D721Med (cell line): ENCODE data around the gene IMMP2L.
"Not testable (repeated sequence)": the region's sequence is repeated elsewhere in the genome, so short reads cannot be mapped to it uniquely, and the experiment has no call there.

Experiments
- DNase-seq: peaks from one replicate; pipeline ENCODE4 v3.0.0; 2011; ENCODE audit warnings: low spot score; ENCODE audit not compliant: insufficient read length
- FAIRE-seq: peaks from 2 replicates; lab custom pipeline; 2011; peaks lifted over from hg19 to GRCh38; lab: Jason Lieb, UNC
- TF ChIP-seq, protein P1 (sequence below): IDR thresholded peaks from 2 replicates; pipeline ENCODE4 v1.5.1; 2012; ENCODE audit warnings: mild to moderate bottlenecking, control low read depth; ENCODE audit not compliant: insufficient read depth; ENCODE audit errors: missing control alignments

IMMP2L gene

DNA sequence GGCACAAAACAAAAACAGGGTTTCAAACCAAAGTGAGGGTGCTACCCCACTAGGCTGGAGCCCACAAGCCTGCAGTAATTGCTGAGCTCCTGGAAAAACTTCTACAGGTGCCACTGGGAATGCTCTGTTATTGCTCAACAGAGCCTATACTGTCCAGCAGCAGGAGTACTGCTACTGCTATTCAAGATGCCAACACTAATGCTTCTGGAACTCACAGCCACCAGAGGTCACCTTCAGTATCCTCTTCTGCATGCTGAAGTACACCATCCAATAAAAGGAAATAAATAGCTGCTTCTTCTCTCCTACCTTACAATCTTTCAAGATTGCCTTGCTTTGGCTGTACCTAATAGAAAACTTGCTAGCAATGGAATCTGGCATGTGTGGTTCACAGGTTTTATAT, 249.3 kb downstream of the IMMP2L start:
- TF ChIP-seq, protein P1, sequence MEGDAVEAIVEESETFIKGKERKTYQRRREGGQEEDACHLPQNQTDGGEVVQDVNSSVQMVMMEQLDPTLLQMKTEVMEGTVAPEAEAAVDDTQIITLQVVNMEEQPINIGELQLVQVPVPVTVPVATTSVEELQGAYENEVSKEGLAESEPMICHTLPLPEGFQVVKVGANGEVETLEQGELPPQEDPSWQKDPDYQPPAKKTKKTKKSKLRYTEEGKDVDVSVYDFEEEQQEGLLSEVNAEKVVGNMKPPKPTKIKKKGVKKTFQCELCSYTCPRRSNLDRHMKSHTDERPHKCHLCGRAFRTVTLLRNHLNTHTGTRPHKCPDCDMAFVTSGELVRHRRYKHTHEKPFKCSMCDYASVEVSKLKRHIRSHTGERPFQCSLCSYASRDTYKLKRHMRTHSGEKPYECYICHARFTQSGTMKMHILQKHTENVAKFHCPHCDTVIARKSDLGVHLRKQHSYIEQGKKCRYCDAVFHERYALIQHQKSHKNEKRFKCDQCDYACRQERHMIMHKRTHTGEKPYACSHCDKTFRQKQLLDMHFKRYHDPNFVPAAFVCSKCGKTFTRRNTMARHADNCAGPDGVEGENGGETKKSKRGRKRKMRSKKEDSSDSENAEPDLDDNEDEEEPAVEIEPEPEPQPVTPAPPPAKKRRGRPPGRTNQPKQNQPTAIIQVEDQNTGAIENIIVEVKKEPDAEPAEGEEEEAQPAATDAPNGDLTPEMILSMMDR: no peak
- FAIRE-seq (no peak), DNase-seq (no peak)

DNA sequence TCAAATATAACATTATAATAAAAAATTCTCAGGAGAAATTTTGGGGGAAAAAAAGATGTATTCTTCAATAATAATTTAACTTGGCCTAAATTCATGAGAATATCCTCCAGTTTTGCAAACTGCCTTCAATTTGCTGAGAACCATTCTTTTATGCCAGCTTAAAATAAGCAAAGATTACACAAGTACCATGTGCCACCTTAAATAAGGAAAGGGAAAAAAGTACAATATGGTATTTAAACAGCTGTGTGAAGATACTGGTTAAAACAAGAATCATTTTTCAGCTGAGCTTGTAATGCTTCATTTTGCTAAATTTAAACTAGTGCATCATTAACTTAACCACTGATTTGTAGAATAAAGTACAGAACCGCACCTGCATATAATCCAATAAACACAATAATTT, 253.6 kb downstream of the IMMP2L start:
- FAIRE-seq: peak; percentile 56
- TF ChIP-seq, protein P1: no peak
- no peak for DNase-seq

DNA sequence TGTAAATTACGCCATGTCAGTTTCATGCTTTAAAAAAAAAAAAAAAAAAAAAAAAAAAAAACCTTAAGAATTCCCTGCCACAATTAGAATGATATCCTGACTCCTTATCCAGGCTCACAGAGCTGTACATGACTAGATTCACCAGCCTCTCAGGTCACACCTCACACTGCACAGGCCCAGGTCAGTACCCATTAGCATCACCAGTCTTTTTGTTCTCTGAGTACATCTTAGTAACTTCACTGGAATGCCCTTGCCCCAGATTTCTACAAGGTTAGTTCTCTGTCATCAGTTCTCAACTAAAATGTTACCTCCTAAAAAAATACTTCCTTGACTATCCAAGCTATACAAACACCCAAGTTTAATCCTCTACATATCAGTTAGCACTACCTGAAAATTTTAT, 260.4 kb downstream of the IMMP2L start:
- FAIRE-seq: no peak
- DNase-seq: no peak
- TF ChIP-seq, protein P1: no peak

DNA sequence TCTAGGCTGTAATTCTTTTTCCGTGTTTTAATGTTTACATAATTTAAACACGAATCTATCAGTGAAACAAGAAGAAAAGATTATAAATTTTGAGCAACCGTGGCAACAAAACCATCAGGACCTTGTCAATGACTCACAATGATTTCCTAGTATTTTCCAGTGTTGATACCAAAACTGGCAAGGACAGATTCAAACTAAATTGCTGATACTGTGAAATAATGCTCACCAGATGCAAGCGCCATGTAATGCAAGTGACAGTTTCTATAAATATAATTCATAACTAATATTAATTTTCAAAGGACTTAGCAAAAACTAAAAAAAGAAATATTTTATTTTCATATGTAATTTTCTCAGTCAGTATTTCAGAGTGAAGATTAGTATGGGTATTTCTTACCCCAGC, 267.8 kb downstream of the IMMP2L start:
- FAIRE-seq: no peak
- TF ChIP-seq, protein P1: no peak
- no peak for DNase-seq

DNA sequence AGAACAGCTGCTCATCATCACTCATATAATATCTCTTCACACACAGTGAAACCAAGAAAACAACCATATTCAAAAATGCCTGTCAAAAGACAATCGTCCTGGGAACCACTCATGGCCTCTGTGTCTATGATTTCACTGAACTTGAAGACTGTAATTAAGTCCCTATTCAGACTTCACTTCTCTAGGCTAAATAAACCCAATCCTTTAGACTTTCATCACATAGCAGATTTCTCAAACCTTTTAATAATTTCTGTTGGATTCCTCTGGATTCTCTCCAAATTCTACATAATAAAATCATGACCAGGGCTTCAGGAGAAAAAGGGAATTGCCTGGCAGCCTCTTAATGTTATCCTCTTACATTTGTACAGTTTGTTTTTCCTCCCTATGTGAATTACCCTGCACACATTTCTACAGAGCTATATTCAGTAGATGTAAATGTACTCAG, 270.2 kb downstream of the IMMP2L start:
- DNase-seq (no peak), FAIRE-seq (no peak)
- TF ChIP-seq, protein P1: no peak

DNA sequence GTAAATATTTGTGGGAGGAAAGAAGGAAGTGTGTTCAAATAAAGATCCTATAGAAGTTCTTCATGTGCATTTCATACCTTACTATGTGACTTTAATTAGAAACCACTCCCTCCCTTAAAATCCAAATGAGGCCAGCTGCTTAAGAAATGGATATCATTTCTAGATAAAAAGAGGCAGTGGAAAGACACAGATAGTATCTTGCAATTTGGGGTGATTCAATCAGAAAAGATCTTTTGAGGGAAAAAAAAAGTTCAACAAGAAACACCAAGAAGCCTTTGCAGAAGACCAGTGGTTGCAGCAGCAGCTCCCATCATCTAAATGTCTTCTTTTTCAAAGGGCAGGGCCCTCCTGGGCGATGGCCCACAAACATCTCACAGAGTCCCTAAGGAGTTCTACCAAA, 271.3 kb downstream of the IMMP2L start:
- TF ChIP-seq, protein P1: no peak
- no peak for DNase-seq
- no peak for FAIRE-seq

DNA sequence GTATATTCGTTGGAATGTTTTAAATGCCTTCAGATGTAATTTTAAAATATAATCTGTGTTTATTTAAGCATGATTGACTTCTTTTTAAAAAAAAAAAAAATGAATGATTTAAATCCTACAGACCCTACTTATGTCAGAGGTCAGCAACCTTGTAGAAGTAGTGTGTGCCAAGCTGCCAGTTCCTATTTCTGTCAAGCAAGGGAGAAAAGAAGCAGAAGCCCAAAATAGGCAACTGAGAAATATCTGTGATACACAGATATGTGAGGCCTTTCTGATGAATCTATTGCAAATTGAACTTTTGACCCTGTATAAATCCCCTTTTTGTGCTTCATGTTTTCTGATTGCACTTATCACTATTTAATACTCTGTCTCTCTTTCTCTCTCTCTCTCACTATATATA, 271.9 kb downstream of the IMMP2L start:
- TF ChIP-seq, protein P1: no peak
- FAIRE-seq: no peak
- DNase-seq: no peak

DNA sequence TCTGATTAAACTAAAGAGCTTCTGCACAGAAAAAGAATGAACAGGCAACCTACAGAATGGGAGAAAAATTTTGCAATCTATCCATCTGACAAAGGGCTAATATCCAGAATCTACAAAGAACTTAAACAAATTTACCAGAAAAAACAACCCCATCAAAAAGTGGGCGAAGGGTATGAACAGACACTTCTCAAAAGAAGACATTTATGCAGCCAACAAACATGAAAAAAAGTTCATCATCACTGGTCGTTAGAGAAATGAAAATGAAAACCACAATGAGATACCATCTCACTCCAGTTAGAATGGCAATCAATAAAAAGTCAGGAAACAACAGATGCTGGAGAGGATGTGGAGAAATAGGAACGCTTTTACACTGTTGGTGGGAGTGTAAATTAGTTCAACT, 273.9 kb downstream of the IMMP2L start:
- FAIRE-seq, DNase-seq: not testable (repeated sequence)
